Neural cell (in vitro differentiated cells): Measurements from ENCODE around the gene RHOT1. TPM values are rescaled to one million over a fixed set of nuclear protein-coding genes. Genes with fewer than 3 reads are reported as not detected.
"Not testable (repeated sequence)": the region's sequence is repeated elsewhere in the genome, so short reads cannot be mapped to it uniquely, and the experiment has no call there.

Source experiments
- H2AFZ ChIP-seq: fragments of 200-600, 300-800 bp; sonication (generic), shearing (Covaris generic); 2 replicates; pipeline ENCODE4 v1.6.0; 2014; ENCODE audit warnings: low read depth, mild to moderate bottlenecking, antibody characterized with exemption, low read length, moderate library complexity
- H3F3A ChIP-seq: fragments of 200-600 bp; shearing (Covaris generic); 2 replicates; pipeline ENCODE4 v1.6.1; 2016; ENCODE audit warnings: mild to moderate bottlenecking, moderate library complexity, mixed read lengths, antibody characterized with exemption, low read length; ENCODE audit not compliant: insufficient read depth, poor library complexity, severe bottlenecking
- H3K27ac ChIP-seq: fragments of 200-600, 300-800 bp; sonication (generic), shearing (Covaris generic); 2 replicates; pipeline ENCODE4 v1.5.1; 2014; ENCODE audit warnings: mild to moderate bottlenecking, low read length, moderate library complexity
- H3K27me3 ChIP-seq: fragments of 300-800, 200-600 bp; sonication (generic), shearing (Covaris generic); 2 replicates; pipeline ENCODE4 v1.6.0; 2014; ENCODE audit warnings: mild to moderate bottlenecking, low read depth, low read length, moderate library complexity; ENCODE audit not compliant: insufficient read depth
- H3K36me3 ChIP-seq: fragments of 300-800, 200-600 bp; sonication (generic), shearing (Covaris generic); 2 replicates; pipeline ENCODE4 v1.5.1; 2014; ENCODE audit warnings: mild to moderate bottlenecking, antibody characterized with exemption, low read length, moderate library complexity; ENCODE audit not compliant: insufficient read depth
- H3K4me2 ChIP-seq: fragments of 300-800, 200-600 bp; sonication (generic), shearing (Covaris generic); 2 replicates; pipeline ENCODE4 v1.6.0; 2014; ENCODE audit warnings: mild to moderate bottlenecking, low read length
- H3K4me3 ChIP-seq: fragments of 300-800, 200-600 bp; sonication (generic), shearing (Covaris generic); 2 replicates; pipeline ENCODE4 v1.5.1; 2014; ENCODE audit warnings: mild to moderate bottlenecking, low read length, moderate library complexity
- H3K79me2 ChIP-seq: fragments of 200-600 bp; shearing (Covaris generic); replicated peaks from 2 replicates; pipeline ENCODE4 v1.6.0; 2014; ENCODE audit warnings: mild to moderate bottlenecking, low read length, moderate library complexity; ENCODE audit not compliant: insufficient read depth
- H3K9ac ChIP-seq: fragments of 300-800, 200-600 bp; sonication (generic), shearing (Covaris generic); 2 replicates; pipeline ENCODE4 v1.6.1; 2016; ENCODE audit warnings: mild to moderate bottlenecking, low read length, mixed read lengths
- H3K9me2 ChIP-seq: fragments of 200-600 bp; shearing (Covaris generic); 2 replicates; pipeline ENCODE4 v1.6.1; 2016; ENCODE audit warnings: mild to moderate bottlenecking, low read length, mixed read lengths; ENCODE audit not compliant: insufficient read depth
- H3K9me3 ChIP-seq: fragments of 200-600, 300-800 bp; sonication (generic), shearing (Covaris generic); 2 replicates; pipeline ENCODE4 v1.6.1; 2016; ENCODE audit warnings: mild to moderate bottlenecking, mixed run types, low read length, moderate library complexity, mixed read lengths
- H4K20me1 ChIP-seq: fragments of 200-600 bp; shearing (Covaris generic); 2 replicates; pipeline ENCODE4 v1.6.1; 2016; ENCODE audit warnings: mild to moderate bottlenecking, mixed run types; ENCODE audit not compliant: insufficient read depth
- EP300 ChIP-seq: fragments of 450-650 bp; conservative IDR thresholded peaks from 2 replicates; pipeline ENCODE4 v1.6.1; 2014; ENCODE audit warnings: antibody characterized with exemption, mild to moderate bottlenecking, moderate library complexity; ENCODE audit not compliant: poor library complexity, severe bottlenecking
- EZH2 ChIP-seq: fragments of 200-600, 300-800 bp; shearing (Covaris generic), sonication (generic); IDR thresholded peaks from 2 replicates; pipeline ENCODE4 v1.6.1; 2014; ENCODE audit warnings: antibody characterized with exemption, low read length, borderline replicate concordance, mild to moderate bottlenecking; ENCODE audit not compliant: insufficient read depth, poor library complexity, severe bottlenecking
- MXI1 ChIP-seq: fragments of 450-650 bp; conservative IDR thresholded peaks from 2 replicates; pipeline ENCODE4 v1.6.1; 2014; ENCODE audit warnings: antibody characterized with exemption, mild to moderate bottlenecking; ENCODE audit not compliant: poor library complexity, severe bottlenecking
- POLR2AphosphoS5 ChIP-seq: IDR thresholded peaks from 2 replicates; pipeline ENCODE4 v1.6.1; 2012
- RAD21 ChIP-seq: fragments of 450-650 bp; conservative IDR thresholded peaks from 2 replicates; pipeline ENCODE4 v1.6.1; 2014; ENCODE audit warnings: antibody characterized with exemption, mild to moderate bottlenecking, moderate library complexity
- REST ChIP-seq: IDR thresholded peaks from 2 replicates; pipeline ENCODE4 v1.6.1; 2012; ENCODE audit warnings: borderline replicate concordance
- SMC3 ChIP-seq: fragments of 450-650 bp; conservative IDR thresholded peaks from 2 replicates; pipeline ENCODE4 v1.6.1; 2014; ENCODE audit warnings: antibody characterized with exemption, mild to moderate bottlenecking, moderate library complexity; ENCODE audit not compliant: poor library complexity
- TAF1 ChIP-seq: IDR thresholded peaks from 2 replicates; pipeline ENCODE4 v1.6.1; 2012; ENCODE audit warnings: low read depth
- polyA minus RNA-seq: library from RNA; depleted of rRNA, polyadenylated mRNA; stranded (reverse); fragments of >200 nt; gene quantifications from 2 replicates; pipeline ENCODE4 v1.2.3, GENCODE V29; 2014
- polyA plus RNA-seq: library from polyadenylated mRNA; depleted of rRNA; stranded (reverse); fragments of >200 nt; gene quantifications from 2 replicates; pipeline ENCODE4 v1.2.3, GENCODE V29; 2014
- TF ChIP-seq, protein P1 (sequence below): fragments of 450-650 bp; IDR thresholded peaks from 2 replicates; pipeline ENCODE4 v1.5.1; 2014; ENCODE audit warnings: antibody characterized with exemption, mild to moderate bottlenecking, moderate library complexity; ENCODE audit not compliant: poor library complexity, severe bottlenecking

Gene RHOT1
- polyA plus RNA-seq (97.4 and 99.1 TPM in 2 replicates), polyA minus RNA-seq (119 and 129 TPM in 2 replicates)

DNA sequence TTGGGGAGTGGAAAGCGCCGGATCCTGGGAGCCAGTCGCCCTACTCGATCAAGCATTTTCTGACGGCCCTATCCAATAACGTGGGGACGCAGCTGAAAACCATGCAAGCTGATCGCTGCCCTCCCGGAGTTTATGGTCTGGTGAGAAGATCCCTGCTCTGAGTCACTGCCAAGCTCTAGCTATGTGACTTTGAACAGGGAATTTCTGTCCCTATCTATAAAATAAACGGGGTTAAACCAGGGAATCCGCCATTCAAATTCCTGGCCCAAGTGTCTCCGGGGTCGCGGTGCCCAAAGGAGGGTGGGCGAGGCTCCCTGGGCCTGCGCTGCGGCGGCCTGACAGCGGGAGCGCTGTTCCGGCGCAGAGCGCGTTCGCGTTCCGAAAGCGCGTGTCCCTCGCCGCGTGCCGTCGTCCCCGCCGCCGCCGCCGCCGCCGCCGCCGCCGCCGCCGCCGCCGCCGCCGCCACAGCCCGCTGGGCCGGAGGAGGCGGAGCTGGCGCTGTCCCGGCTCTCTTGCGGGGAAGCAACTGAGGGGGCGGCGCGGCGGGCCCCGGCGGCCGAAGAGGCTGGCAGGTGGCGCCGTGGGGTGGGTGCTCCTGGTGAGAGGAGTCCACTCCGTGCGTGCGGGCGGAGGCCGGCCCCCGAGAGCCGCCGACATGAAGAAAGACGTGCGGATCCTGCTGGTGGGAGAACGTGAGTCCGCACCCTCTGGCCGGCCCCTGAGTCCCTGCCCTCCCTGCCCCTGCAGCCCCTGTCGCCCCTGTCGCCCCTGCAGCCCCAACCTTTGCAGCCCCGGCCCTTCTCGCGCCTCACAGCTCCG is at the start of gene RHOT1:
Gene RHOT1 (plus strand): TSS at position 465 of the 819 bp plus-strand sequence. CDS start 191 bp downstream, at position 656.
- Histone ChIP-seq H2AFZ (peak within 1 kb of the TSS; percentile 94), H3K36me3 (no peaks in the 10 kb centered on the region), H3K9me3 (no peaks in the 10 kb centered on the region), H3K4me2 (peak within 1 kb of the TSS; percentile 76), H3K27me3 (no peaks in the 10 kb centered on the region), H3K27ac (peak within 1 kb of the TSS; percentile 84), H3K4me3 (peak within 1 kb of the TSS; percentile 96), H3K79me2 (peaks cover 32% of the 10 kb centered on the region), H4K20me1 (no peaks in the 10 kb centered on the region), H3K9me2 (no peaks in the 10 kb centered on the region), H3F3A (no peaks in the 10 kb centered on the region), H3K9ac (peak within 1 kb of the TSS; percentile 91)
- TF ChIP-seq EP300 (peak; percentile 47), RAD21 (peak; percentile 37), SMC3 (peak; percentile 50), MXI1 (peak; percentile 58), REST (peak; percentile 63), EZH2 (no peak), TAF1 (peak; percentile 65), POLR2AphosphoS5 (no peak)
- TF ChIP-seq, protein P1, sequence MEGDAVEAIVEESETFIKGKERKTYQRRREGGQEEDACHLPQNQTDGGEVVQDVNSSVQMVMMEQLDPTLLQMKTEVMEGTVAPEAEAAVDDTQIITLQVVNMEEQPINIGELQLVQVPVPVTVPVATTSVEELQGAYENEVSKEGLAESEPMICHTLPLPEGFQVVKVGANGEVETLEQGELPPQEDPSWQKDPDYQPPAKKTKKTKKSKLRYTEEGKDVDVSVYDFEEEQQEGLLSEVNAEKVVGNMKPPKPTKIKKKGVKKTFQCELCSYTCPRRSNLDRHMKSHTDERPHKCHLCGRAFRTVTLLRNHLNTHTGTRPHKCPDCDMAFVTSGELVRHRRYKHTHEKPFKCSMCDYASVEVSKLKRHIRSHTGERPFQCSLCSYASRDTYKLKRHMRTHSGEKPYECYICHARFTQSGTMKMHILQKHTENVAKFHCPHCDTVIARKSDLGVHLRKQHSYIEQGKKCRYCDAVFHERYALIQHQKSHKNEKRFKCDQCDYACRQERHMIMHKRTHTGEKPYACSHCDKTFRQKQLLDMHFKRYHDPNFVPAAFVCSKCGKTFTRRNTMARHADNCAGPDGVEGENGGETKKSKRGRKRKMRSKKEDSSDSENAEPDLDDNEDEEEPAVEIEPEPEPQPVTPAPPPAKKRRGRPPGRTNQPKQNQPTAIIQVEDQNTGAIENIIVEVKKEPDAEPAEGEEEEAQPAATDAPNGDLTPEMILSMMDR: peak; percentile 97

GRCh38 chr17:32099686-32100085 is 42.6 kb upstream of the RHOT1 start:
- H3K9me3 ChIP-seq: no peaks in the 10 kb centered on the region
- no peaks in the 10 kb centered on the region for H3K27me3 ChIP-seq
- no peak overlapping the region for H3K9ac ChIP-seq
- no peak overlapping the region for H2AFZ ChIP-seq
- no peaks in the 10 kb centered on the region for H3K79me2 ChIP-seq
- no peaks in the 10 kb centered on the region for H4K20me1 ChIP-seq
- H3K4me2 ChIP-seq: no peak overlapping the region
- no peaks in the 10 kb centered on the region for H3K36me3 ChIP-seq
- H3K9me2 ChIP-seq: no peaks in the 10 kb centered on the region
- H3K4me3 ChIP-seq: no peak overlapping the region
- no peak for TF ChIP-seq TAF1
- TF ChIP-seq, protein P1: no peak
- no peak for TF ChIP-seq POLR2AphosphoS5
- no peak for TF ChIP-seq MXI1
- TF ChIP-seq SMC3: no peak
- TF ChIP-seq RAD21: no peak
- no peak for TF ChIP-seq EP300
- TF ChIP-seq REST: no peak
- TF ChIP-seq EZH2: no peak
- H3F3A ChIP-seq: no peaks in the 10 kb centered on the region
- H3K27ac ChIP-seq: no peak overlapping the region

- H3K4me2 ChIP-seq, H3K27me3 ChIP-seq, H3F3A ChIP-seq, H3K36me3 ChIP-seq, H3K9me3 ChIP-seq, H2AFZ ChIP-seq, H3K9me2 ChIP-seq, H3K27ac ChIP-seq, H3K4me3 ChIP-seq, H4K20me1 ChIP-seq, H3K9ac ChIP-seq, H3K79me2 ChIP-seq: not testable (repeated sequence)
Observed at GRCh38 chr17:32100323-32100722, 42.0 kb upstream of the RHOT1 start.
